22Rv1 (cell line): Measurements from ENCODE around the gene FARS2.

Source experiments
- H3K27ac ChIP-seq: fragments of 450-650 bp; 2 replicates; pipeline ENCODE4 v1.5.1; 2017
- ZFX ChIP-seq: fragments of 450-650 bp; IDR thresholded peaks from 2 replicates; pipeline ENCODE4 v1.6.1; 2017; ENCODE audit warnings: antibody characterized with exemption, borderline replicate concordance
- TF ChIP-seq, protein P1 (sequence below): fragments of 450-650 bp; IDR thresholded peaks from 2 replicates; pipeline ENCODE4 v1.5.1; 2017; ENCODE audit warnings: mild to moderate bottlenecking

The FARS2 gene

DNA sequence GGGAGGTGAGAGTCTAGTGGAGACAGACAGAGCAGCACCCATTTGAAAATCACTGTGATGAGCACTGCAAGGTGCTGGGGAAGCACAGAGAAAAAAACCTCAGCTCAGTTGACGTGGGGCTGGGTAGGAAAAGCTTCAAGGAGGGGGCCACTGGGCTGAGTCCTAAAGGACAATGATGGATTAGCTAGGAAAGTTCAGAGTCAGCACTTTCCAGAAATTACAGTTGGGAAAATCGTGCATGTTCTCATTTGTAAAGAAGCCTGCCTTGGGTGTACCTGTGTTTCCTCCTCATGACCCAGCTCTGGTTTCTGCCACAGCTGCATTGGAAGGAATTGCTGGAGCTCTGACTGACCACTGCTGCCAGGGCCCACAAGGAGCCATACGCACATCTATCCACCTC is 221.3 kb downstream of the FARS2 start:
- H3K27ac ChIP-seq = no peak overlapping the region
- TF ChIP-seq, protein P1, sequence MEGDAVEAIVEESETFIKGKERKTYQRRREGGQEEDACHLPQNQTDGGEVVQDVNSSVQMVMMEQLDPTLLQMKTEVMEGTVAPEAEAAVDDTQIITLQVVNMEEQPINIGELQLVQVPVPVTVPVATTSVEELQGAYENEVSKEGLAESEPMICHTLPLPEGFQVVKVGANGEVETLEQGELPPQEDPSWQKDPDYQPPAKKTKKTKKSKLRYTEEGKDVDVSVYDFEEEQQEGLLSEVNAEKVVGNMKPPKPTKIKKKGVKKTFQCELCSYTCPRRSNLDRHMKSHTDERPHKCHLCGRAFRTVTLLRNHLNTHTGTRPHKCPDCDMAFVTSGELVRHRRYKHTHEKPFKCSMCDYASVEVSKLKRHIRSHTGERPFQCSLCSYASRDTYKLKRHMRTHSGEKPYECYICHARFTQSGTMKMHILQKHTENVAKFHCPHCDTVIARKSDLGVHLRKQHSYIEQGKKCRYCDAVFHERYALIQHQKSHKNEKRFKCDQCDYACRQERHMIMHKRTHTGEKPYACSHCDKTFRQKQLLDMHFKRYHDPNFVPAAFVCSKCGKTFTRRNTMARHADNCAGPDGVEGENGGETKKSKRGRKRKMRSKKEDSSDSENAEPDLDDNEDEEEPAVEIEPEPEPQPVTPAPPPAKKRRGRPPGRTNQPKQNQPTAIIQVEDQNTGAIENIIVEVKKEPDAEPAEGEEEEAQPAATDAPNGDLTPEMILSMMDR = no peak
- no peak for TF ChIP-seq ZFX

DNA sequence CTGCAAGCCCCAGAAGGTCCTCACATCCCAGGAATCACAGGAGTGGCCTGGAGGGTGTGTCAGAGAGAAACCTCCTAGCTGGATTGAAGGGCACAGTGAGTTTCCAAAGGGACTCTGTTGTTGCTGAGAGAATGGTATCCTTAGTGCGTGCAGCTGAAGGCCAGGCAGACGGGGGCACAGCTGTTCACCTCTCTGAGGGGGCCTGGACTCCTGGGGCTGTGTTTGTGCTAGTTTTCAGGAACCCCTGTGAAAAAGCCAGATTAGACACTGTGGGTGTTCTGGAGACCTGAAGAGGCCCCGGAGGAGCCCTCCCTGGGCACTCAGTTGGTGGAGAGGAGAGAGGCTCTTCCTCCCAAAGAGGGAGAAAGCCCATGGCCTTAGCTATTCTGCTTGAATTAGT is 223.4 kb downstream of the FARS2 start:
- TF ChIP-seq, protein P1 = no peak
- no peak for TF ChIP-seq ZFX

GRCh38 chr6:5486214-5486613 is 224.9 kb downstream of the FARS2 start:
- H3K27ac ChIP-seq = no peak overlapping the region
- TF ChIP-seq, protein P1 = no peak
- TF ChIP-seq ZFX = no peak

More for the DNA sequence above, 223.4 kb downstream of the FARS2 start:
- H3K27ac ChIP-seq = no peak overlapping the region

DNA sequence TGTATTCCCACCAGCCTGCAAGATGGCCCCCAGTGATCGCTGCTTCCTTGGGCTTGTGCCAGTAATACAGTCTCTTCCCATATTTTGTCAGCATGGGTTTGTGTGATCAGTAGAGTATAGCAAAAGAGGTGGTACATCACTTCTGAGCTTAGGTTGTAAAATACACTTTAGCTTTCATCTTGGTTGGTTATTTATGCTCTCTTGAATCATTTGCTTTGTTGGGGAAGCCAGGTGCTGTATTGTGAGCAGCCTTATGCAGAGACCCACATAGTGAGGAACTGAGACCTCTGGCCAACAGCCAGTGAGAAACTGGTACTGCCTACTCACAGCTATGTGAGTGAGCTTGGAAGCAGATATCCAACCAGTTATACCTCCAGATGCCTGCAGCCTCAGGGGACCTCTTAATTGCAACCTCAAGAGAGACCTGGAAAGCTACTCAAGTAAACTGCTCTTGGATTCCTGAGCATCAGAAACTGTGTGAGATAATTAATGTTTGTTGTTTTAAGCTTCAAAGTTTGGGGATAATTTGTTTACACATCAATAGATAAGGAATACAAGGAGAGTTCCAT is 229.3 kb downstream of the FARS2 start:
- no peak for TF ChIP-seq ZFX
- H3K27ac ChIP-seq = no peak overlapping the region

DNA sequence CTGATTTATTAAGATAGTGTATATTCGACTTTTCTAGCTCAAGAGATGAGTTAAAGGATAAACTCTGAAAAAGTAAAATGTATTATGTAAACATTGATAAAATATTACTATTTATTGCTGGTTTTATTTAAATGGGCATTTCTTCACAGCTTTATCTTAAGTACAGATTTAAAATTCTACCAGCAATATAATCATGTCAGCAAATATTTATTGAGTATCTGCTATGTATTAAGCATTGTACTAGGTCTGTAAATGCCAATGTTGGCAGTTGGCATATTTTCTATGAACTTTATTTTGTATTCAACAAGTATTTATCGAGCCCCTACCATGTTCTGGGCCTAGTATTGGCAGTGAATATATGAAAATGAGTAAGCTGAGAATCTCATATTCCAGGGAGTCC is 231.0 kb downstream of the FARS2 start:
- no peak for TF ChIP-seq ZFX
- TF ChIP-seq, protein P1 = no peak

GRCh38 chr6:5493806-5494205 is 232.5 kb downstream of the FARS2 start:
- no peak overlapping the region for H3K27ac ChIP-seq
- no peak for TF ChIP-seq ZFX
- TF ChIP-seq, protein P1 = no peak

More for the DNA sequence above, 231.0 kb downstream of the FARS2 start:
- H3K27ac ChIP-seq = no peak overlapping the region

GRCh38 chr6:5497896-5498578 is 236.7 kb downstream of the FARS2 start:
- TF ChIP-seq, protein P1 = no peak
- TF ChIP-seq ZFX = no peak
- no peak overlapping the region for H3K27ac ChIP-seq

GRCh38 chr6:5498579-5498899 is 237.2 kb downstream of the FARS2 start:
- TF ChIP-seq, protein P1 = no peak
- no peak for TF ChIP-seq ZFX
- H3K27ac ChIP-seq = no peak overlapping the region
